Fibroblast of mammary gland (primary cell): ENCODE data around the gene GFI1B.

ENCODE experiments used
- DNase-seq: peaks from one replicate; pipeline ENCODE4 v3.0.0-alpha.2; 2010; ENCODE audit warnings: low read depth
- H3K4me3 ChIP-seq: 2 replicates; pipeline ENCODE4 v1.5.1; 2011; ENCODE audit warnings: low read depth, mild to moderate bottlenecking, low read length, moderate library complexity; ENCODE audit not compliant: control insufficient read depth
- CTCF ChIP-seq: conservative IDR thresholded peaks from 2 replicates; pipeline ENCODE4 v1.5.1; 2011; ENCODE audit warnings: low read depth, low read length, inconsistent platforms; ENCODE audit not compliant: control insufficient read depth, insufficient read depth

Gene GFI1B

GRCh38 chr9:133029994-133030316, 51.5 kb downstream of the GFI1B start:
- DNase-seq = no peak
- no peak for TF ChIP-seq CTCF
- peak overlapping the region; percentile 84 for H3K4me3 ChIP-seq

GRCh38 chr9:133030317-133031129, 52.0 kb downstream of the GFI1B start, which contains the start of gene GTF3C5:
GTF3C5 (plus strand) TSS chr9:133030997; CDS start chr9:133031012, 15 bp downstream.
- peak within 1 kb of the TSS; percentile 84 for H3K4me3 ChIP-seq
- no peak for TF ChIP-seq CTCF
- DNase-seq = peak; percentile 99

GRCh38 chr9:133031130-133031422, 52.6 kb downstream of the GFI1B start:
- peak overlapping the region; percentile 84 for H3K4me3 ChIP-seq
- no peak for TF ChIP-seq CTCF
- no peak for DNase-seq

GRCh38 chr9:133031496-133031911, 53.0 kb downstream of the GFI1B start:
- TF ChIP-seq CTCF = no peak
- H3K4me3 ChIP-seq = peak overlapping the region; percentile 84
- no peak for DNase-seq

- no peak for DNase-seq
- TF ChIP-seq CTCF = no peak
- no peak overlapping the region for H3K4me3 ChIP-seq
These were observed 53.7 kb downstream of the GFI1B start for GRCh38 chr9:133032171-133032570.

GRCh38 chr9:133035669-133036068, 57.2 kb downstream of the GFI1B start:
- H3K4me3 ChIP-seq = no peak overlapping the region
- TF ChIP-seq CTCF = no peak
- DNase-seq = no peak
